WTC11 (cell line): ENCODE measurements around the gene PRKAR2B. TPM values are rescaled to one million over a fixed set of nuclear protein-coding genes. Genes with fewer than 3 reads are reported as not detected.

Experiments
- ATAC-seq: fragments of 200-7000 bp; cut with Tn5 transposase; 2 replicates; pipeline ENCODE4 v1.10.0; 2021; ENCODE audit warnings: mild to moderate bottlenecking, moderate library complexity
- CTCF ChIA-PET: fragments of 300-600 bp; sonication (Branson Sonifier 250); formaldehyde crosslinking; loops from one replicate; lab custom pipeline; 2021; ENCODE audit warnings: antibody characterized with exemption; lab: Charles Lee
- POLR2A ChIA-PET: fragments of 350-600 bp; sonication (Branson Sonifier 250); formaldehyde crosslinking; loops from one replicate; lab custom pipeline; 2021; ENCODE audit warnings: antibody characterized with exemption; lab: Charles Lee
- DNase-seq: peaks from one replicate; pipeline ENCODE4 v3.0.0; 2021; ENCODE audit warnings: low spot score
- H3K27ac Mint-ChIP-seq: 2 replicates; pipeline ENCODE4 v1.8.0; 2021; ENCODE audit warnings: mixed read lengths
- H3K27me3 Mint-ChIP-seq: 2 replicates; pipeline ENCODE4 v1.8.0; 2021; ENCODE audit warnings: low read depth, mild to moderate bottlenecking, moderate library complexity, mixed read lengths
- H3K36me3 Mint-ChIP-seq: 2 replicates; pipeline ENCODE4 v1.8.0; 2021; ENCODE audit warnings: mixed read lengths
- H3K4me1 Mint-ChIP-seq: 2 replicates; pipeline ENCODE4 v1.8.0; 2022; ENCODE audit warnings: mixed read lengths
- H3K4me3 Mint-ChIP-seq: 2 replicates; pipeline ENCODE4 v1.8.0; 2021; ENCODE audit warnings: mild to moderate bottlenecking, moderate library complexity, mixed read lengths
- H3K9me3 Mint-ChIP-seq: 2 replicates; pipeline ENCODE4 v1.8.0; 2021; ENCODE audit warnings: mixed read lengths
- ATF1 ChIP-seq: sonication (generic); formaldehyde crosslinking; IDR thresholded peaks from 2 replicates; pipeline ENCODE4 v1.8.1; 2023; ENCODE audit warnings: mild to moderate bottlenecking, moderate library complexity, missing genetic modification reagents
- ATF6 ChIP-seq: sonication (generic); formaldehyde crosslinking; IDR thresholded peaks from 2 replicates; pipeline ENCODE4 v1.8.1; 2023; ENCODE audit warnings: mild to moderate bottlenecking, missing genetic modification reagents
- E2F4 ChIP-seq: sonication (generic); formaldehyde crosslinking; IDR thresholded peaks from 2 replicates; pipeline ENCODE4 v1.8.1; 2022; ENCODE audit warnings: low read depth, mild to moderate bottlenecking, moderate library complexity, missing genetic modification reagents, borderline replicate concordance
- FOXP4 ChIP-seq: sonication (generic); formaldehyde crosslinking; IDR thresholded peaks from 2 replicates; pipeline ENCODE4 v1.8.0; 2022; ENCODE audit warnings: mild to moderate bottlenecking, missing genetic modification reagents
- HMGA2 ChIP-seq: fragments of 250-450 bp; sonication (Bioruptor Pico); IDR thresholded peaks from 2 replicates; pipeline ENCODE4 v1.4.0; 2021; ENCODE audit warnings: mild to moderate bottlenecking, moderate library complexity
- JUN ChIP-seq: sonication (generic); formaldehyde crosslinking; IDR thresholded peaks from 2 replicates; pipeline ENCODE4 v1.8.0; 2023; ENCODE audit warnings: mild to moderate bottlenecking, missing genetic modification reagents
- MAX ChIP-seq: sonication (generic); formaldehyde crosslinking; IDR thresholded peaks from 2 replicates; pipeline ENCODE4 v1.8.0; 2022; ENCODE audit warnings: mild to moderate bottlenecking, missing genetic modification reagents
- MXD4 ChIP-seq: fragments of 250-450 bp; sonication (Bioruptor Pico); IDR thresholded peaks from 2 replicates; pipeline ENCODE4 v1.8.0; 2021; ENCODE audit warnings: mild to moderate bottlenecking, moderate library complexity, borderline replicate concordance
- PRDM15 ChIP-seq: sonication (generic); formaldehyde crosslinking; IDR thresholded peaks from 2 replicates; pipeline ENCODE4 v1.8.0; 2022; ENCODE audit warnings: missing genetic modification reagents
- SMAD3 ChIP-seq: sonication (generic); formaldehyde crosslinking; IDR thresholded peaks from 2 replicates; pipeline ENCODE4 v1.8.0; 2022; ENCODE audit warnings: missing genetic modification reagents, mild to moderate bottlenecking, borderline replicate concordance
- SMAD4 ChIP-seq: sonication (generic); formaldehyde crosslinking; IDR thresholded peaks from 2 replicates; pipeline ENCODE4 v1.8.0; 2022; ENCODE audit warnings: mild to moderate bottlenecking, missing genetic modification reagents
- TCF7 ChIP-seq: sonication (generic); formaldehyde crosslinking; IDR thresholded peaks from 2 replicates; pipeline ENCODE4 v1.8.0; 2022; ENCODE audit warnings: mild to moderate bottlenecking, low read depth, missing genetic modification reagents, moderate library complexity
- USF1 ChIP-seq: sonication (generic); formaldehyde crosslinking; IDR thresholded peaks from 2 replicates; pipeline ENCODE4 v1.8.0; 2022; ENCODE audit warnings: mild to moderate bottlenecking, missing genetic modification reagents
- ZBTB43 ChIP-seq: sonication (generic); formaldehyde crosslinking; IDR thresholded peaks from 2 replicates; pipeline ENCODE4 v1.8.1; 2023; ENCODE audit warnings: mild to moderate bottlenecking, missing genetic modification reagents
- ZNF263 ChIP-seq: sonication (generic); formaldehyde crosslinking; IDR thresholded peaks from 2 replicates; pipeline ENCODE4 v1.8.1; 2022; ENCODE audit warnings: low read depth, mild to moderate bottlenecking, moderate library complexity, missing genetic modification reagents
- ZNF317 ChIP-seq: sonication (generic); formaldehyde crosslinking; IDR thresholded peaks from 2 replicates; pipeline ENCODE4 v1.8.1; 2023; ENCODE audit warnings: low read depth, mild to moderate bottlenecking, moderate library complexity, missing genetic modification reagents, borderline replicate concordance
- ZNF396 ChIP-seq: fragments of 250-450 bp; sonication (Bioruptor Pico); IDR thresholded peaks from 2 replicates; pipeline ENCODE4 v1.8.0; 2021; ENCODE audit warnings: mild to moderate bottlenecking, moderate library complexity, borderline replicate concordance
- ZNF416 ChIP-seq: fragments of 250-450 bp; sonication (Bioruptor Pico); IDR thresholded peaks from 2 replicates; pipeline ENCODE4 v1.9.0; 2021; ENCODE audit warnings: mild to moderate bottlenecking, inconsistent platforms
- total RNA-seq: library from RNA; stranded (reverse); gene quantifications from 3 replicates; pipeline ENCODE4 v1.2.3, GENCODE V29; 2021
- TF ChIP-seq, protein P1 (sequence below): sonication (generic); formaldehyde crosslinking; IDR thresholded peaks from 2 replicates; pipeline ENCODE4 v1.8.0; 2023; ENCODE audit warnings: missing genetic modification reagents, mild to moderate bottlenecking, borderline replicate concordance

PRKAR2B gene
- total RNA-seq, 1 experiment from 2014 or later, result 29.6 TPM

DNA sequence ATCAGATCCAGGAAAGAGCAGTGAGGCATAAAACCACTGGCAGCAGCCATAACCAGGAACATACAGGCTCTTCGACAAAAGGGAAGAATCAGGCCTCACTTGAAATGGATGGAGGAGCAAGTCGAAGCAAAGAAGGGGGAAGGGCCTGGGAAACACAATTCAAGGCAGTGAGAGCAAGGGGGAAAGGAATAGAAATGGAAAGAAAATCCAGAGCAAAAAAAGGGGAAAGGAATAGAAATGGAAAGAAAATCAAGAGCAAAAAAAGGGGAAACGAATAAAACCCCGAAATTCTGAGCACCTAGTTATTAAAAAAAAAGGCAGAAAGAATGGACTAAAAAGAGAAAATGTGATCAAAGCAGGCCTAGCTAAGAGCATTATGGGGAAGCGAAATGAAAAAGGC is 24.1 kb upstream of the PRKAR2B start (continued):
- no peak for TF ChIP-seq ZNF396
- TF ChIP-seq ZNF263 (CRISPR knock-in tag), result no peak
- TF ChIP-seq TCF7 (CRISPR knock-in tag), result no peak
- no peak for TF ChIP-seq ZNF416 (CRISPR knock-in tag)
- TF ChIP-seq USF1 (CRISPR knock-in tag), result no peak
- TF ChIP-seq, protein P1, sequence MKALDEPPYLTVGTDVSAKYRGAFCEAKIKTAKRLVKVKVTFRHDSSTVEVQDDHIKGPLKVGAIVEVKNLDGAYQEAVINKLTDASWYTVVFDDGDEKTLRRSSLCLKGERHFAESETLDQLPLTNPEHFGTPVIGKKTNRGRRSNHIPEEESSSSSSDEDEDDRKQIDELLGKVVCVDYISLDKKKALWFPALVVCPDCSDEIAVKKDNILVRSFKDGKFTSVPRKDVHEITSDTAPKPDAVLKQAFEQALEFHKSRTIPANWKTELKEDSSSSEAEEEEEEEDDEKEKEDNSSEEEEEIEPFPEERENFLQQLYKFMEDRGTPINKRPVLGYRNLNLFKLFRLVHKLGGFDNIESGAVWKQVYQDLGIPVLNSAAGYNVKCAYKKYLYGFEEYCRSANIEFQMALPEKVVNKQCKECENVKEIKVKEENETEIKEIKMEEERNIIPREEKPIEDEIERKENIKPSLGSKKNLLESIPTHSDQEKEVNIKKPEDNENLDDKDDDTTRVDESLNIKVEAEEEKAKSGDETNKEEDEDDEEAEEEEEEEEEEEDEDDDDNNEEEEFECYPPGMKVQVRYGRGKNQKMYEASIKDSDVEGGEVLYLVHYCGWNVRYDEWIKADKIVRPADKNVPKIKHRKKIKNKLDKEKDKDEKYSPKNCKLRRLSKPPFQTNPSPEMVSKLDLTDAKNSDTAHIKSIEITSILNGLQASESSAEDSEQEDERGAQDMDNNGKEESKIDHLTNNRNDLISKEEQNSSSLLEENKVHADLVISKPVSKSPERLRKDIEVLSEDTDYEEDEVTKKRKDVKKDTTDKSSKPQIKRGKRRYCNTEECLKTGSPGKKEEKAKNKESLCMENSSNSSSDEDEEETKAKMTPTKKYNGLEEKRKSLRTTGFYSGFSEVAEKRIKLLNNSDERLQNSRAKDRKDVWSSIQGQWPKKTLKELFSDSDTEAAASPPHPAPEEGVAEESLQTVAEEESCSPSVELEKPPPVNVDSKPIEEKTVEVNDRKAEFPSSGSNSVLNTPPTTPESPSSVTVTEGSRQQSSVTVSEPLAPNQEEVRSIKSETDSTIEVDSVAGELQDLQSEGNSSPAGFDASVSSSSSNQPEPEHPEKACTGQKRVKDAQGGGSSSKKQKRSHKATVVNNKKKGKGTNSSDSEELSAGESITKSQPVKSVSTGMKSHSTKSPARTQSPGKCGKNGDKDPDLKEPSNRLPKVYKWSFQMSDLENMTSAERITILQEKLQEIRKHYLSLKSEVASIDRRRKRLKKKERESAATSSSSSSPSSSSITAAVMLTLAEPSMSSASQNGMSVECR (CRISPR knock-in tag), result no peak
- TF ChIP-seq FOXP4 (CRISPR knock-in tag), result no peak

DNA sequence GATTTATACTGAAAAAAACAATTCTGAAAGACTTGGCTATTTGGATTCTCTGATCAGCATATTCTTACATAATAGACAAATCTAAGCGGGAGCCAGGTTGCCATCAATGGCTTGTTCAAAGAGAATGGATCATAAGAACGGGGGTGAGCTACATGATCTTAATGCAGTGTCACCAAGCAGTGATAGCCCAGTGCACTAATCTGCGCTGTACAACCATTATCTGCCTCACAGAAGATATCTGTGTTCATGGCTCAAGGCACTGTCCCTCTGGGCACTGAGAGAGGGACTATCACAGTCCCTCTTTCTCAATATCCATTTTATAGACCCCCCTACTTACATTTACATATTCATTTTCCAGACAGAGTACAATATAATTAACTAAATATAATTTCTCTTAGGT is 22.9 kb upstream of the PRKAR2B start:
- ChIA-PET POLR2A (no interaction called here), CTCF (no interaction called here)
- peaks cover 7% of the 10 kb centered on the region for H3K9me3 Mint-ChIP-seq
- DNase-seq (no peak), ATAC-seq (no peak)
- H3K4me3 Mint-ChIP-seq, result no peak overlapping the region
- H3K27me3 Mint-ChIP-seq, result no peaks in the 10 kb centered on the region
- H3K27ac Mint-ChIP-seq, result no peak overlapping the region
- peaks cover 20% of the 10 kb centered on the region for H3K4me1 Mint-ChIP-seq
- peaks cover 5% of the 10 kb centered on the region for H3K36me3 Mint-ChIP-seq
- TF ChIP-seq ZBTB43 (CRISPR knock-in tag) (no peak), ZNF317 (CRISPR knock-in tag) (no peak), SMAD3 (CRISPR knock-in tag) (no peak), MAX (no peak), ATF6 (no peak), E2F4 (CRISPR knock-in tag) (no peak), JUN (CRISPR knock-in tag) (no peak), PRDM15 (CRISPR knock-in tag) (no peak), MXD4 (CRISPR knock-in tag) (no peak), HMGA2 (no peak), ATF1 (CRISPR knock-in tag) (no peak), SMAD4 (CRISPR knock-in tag) (no peak)
- TF ChIP-seq, all 79 proteins: peak for 0
